Measurements from ENCODE around the gene MAP4K1. TPM values are rescaled to one million over a fixed set of nuclear protein-coding genes. Genes with fewer than 3 reads are reported as not detected.

The MAP4K1 gene
- total RNA-seq, 4 donors from 2014 or later, result 0.68 to 2.8 (median 1.8) TPM

DNA sequence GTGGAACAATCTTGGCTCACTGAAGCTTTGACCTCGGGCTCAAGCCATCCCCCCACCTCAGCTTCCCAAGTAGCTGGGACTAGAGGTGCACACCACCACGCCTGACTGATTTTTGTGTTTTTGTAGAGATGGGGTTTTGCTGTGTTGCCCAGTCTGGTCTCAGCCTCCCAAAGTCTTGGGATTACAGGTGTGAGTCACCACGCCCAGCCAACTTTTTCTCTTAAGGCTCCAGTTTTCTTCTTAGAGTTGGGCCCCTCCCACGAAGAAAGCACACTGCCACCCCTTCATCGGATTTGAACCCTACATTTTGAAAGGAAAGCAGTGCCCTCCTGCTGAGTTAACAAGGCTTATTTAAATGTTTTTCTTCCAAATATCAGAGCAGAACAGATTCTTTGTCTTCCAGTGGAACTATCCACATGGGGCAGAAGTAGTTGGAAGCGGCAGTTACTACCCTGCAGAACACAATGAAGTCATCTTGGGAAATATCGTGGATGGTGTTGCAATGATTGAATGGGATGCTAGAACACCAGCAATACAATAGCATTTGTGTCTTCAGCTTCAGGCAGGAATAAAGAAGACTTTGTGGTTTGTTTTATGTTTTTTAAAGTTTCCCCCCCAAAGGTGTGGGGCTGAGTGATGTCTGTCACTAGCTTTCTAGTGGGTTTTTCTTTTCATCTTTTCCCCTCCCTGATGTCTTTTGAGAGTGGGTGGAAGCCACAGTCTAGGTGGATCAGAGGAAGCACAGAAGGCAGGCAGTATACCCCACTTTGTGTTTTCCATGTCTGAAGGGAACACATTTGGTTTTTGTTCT lies 38.6 kb upstream of the MAP4K1 start:
- TF ChIP-seq POLR2AphosphoS5 (IDR thresholded peaks at IDR 0.05) (peak in 1 of 3 donors; percentile 71), POLR2A (IDR thresholded peaks at IDR 0.05) (no peak)
- TF ChIP-seq, protein P1, sequence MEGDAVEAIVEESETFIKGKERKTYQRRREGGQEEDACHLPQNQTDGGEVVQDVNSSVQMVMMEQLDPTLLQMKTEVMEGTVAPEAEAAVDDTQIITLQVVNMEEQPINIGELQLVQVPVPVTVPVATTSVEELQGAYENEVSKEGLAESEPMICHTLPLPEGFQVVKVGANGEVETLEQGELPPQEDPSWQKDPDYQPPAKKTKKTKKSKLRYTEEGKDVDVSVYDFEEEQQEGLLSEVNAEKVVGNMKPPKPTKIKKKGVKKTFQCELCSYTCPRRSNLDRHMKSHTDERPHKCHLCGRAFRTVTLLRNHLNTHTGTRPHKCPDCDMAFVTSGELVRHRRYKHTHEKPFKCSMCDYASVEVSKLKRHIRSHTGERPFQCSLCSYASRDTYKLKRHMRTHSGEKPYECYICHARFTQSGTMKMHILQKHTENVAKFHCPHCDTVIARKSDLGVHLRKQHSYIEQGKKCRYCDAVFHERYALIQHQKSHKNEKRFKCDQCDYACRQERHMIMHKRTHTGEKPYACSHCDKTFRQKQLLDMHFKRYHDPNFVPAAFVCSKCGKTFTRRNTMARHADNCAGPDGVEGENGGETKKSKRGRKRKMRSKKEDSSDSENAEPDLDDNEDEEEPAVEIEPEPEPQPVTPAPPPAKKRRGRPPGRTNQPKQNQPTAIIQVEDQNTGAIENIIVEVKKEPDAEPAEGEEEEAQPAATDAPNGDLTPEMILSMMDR (IDR thresholded peaks at IDR 0.05), result no peak
- peak overlapping the region; percentile 96 for H3K27ac ChIP-seq
- H3K4me3 ChIP-seq, result no peak overlapping the region
- no peaks in the 10 kb centered on the region for H3K27me3 ChIP-seq
- H3K4me1 ChIP-seq, result peaks cover 98% of the 10 kb centered on the region
- H3K36me3 ChIP-seq, result no peaks in the 10 kb centered on the region
- no peak for DNase-seq (ENCODE audit: low spot score in 2 of 2)
- 68% methylated on average over 7 of the region's 7 CpGs for WGBS
- H3K9me3 ChIP-seq, result no peaks in the 10 kb centered on the region

DNA sequence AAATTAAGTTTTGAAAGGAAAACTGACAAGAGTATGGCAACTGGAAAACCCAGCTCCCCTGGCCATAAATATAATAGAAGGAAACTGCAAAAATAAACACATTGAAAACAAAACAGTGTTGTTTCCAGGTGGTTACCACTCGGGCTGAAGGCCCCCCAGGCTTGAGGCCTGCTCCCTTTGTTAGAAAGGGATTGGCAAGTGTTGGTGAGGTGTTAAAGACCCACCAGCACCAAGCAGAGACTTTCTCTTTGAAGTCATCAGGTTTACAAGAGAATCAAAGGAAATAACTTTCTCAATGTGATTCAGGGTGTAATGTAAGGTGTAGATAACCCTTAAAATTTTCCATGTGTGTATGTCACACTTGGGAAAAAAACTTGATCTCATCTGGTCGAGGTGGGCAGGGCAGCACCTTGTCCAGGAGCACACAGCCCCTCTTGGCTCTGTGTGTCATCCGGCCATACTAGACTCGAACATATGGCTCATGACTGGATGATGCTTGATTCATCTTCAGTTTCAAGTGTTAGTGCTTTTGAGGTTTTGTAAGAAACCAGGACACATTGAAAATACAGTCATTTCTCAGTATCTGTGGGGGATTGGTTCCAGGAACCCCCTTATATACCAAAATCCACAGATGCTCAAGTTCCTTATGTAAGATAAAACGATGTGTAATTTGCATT lies 37.5 kb upstream of the MAP4K1 start:
- TF ChIP-seq EP300 (IDR thresholded peaks at IDR 0.05), result no peak
- no peak for TF ChIP-seq POLR2AphosphoS5 (IDR thresholded peaks at IDR 0.05)
- TF ChIP-seq POLR2A (IDR thresholded peaks at IDR 0.05), result no peak
- TF ChIP-seq, protein P1 (IDR thresholded peaks at IDR 0.05), result no peak
- H3K36me3 ChIP-seq, result no peaks in the 10 kb centered on the region
- H3K9me3 ChIP-seq, result no peaks in the 10 kb centered on the region
- H3K4me3 ChIP-seq, result no peak overlapping the region
- no peak for DNase-seq (ENCODE audit: low spot score in 2 of 2)
- WGBS, result 49% methylated on average over 5 of the region's 5 CpGs
- peaks cover 98% of the 10 kb centered on the region for H3K4me1 ChIP-seq
- peak overlapping the region; percentile 96 for H3K27ac ChIP-seq
- H3K27me3 ChIP-seq, result no peaks in the 10 kb centered on the region

DNA sequence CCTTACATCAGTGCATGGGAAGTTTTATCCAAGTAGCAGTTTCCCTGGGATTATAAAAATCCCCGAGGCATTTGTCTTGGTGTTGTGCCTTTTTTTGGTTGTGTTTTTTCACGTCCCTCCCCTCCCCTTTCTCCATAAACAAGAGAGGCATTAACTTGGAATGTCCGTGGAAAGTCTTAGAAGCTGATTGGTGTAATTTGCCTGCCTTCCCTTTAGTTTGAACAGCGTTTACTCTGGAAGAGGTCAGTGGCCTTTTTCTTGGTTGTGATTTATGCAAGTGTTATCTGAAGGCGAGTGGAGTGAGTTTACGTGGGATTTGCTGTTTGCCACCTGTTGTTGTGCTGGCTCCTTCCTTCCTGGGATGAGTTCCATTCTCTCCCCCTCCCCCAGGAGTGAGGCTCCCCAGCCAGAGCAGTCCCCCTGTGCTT lies 36.9 kb upstream of the MAP4K1 start:
- H3K4me3 ChIP-seq, result no peak overlapping the region
- H3K27me3 ChIP-seq, result no peaks in the 10 kb centered on the region
- peak overlapping the region; percentile 96 for H3K27ac ChIP-seq
- peaks cover 98% of the 10 kb centered on the region for H3K4me1 ChIP-seq
- 32% methylated on average over 6 of the region's 6 CpGs for WGBS
- no peak for TF ChIP-seq EP300 (IDR thresholded peaks at IDR 0.05)
- no peaks in the 10 kb centered on the region for H3K9me3 ChIP-seq
- H3K36me3 ChIP-seq, result no peaks in the 10 kb centered on the region
- DNase-seq (ENCODE audit: low spot score in 2 of 2), result no peak

DNA sequence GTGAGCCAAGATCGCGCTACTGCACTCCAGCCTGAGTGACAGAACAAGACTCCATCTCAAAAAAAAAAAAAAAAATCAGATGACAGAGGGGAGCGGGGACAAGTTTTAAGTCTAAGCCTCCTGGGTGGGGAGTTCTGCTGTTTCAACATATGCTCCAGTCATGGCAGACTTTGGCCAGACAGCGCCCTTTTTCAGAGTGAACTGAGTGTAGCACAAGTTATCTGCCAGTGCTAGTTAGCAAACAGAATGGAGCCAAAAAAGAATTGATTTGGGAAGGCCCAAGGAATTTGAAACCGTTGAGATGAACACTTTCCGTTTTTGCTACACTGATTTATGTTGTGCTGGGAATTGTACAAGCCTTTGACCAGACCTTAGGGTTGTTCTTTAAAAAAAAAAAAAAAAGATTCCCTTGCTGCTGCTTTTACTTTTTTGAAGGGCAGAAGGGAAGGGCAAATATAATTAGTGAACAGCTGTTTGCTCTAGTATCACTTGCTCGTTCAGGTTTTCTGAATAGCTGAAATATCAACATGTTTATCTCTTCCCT lies 35.3 kb upstream of the MAP4K1 start:
- WGBS, result 28% methylated on average over 7 of the region's 7 CpGs
- TF ChIP-seq, protein P1 (IDR thresholded peaks at IDR 0.05), result no peak
- TF ChIP-seq POLR2A (IDR thresholded peaks at IDR 0.05), result no peak
- TF ChIP-seq POLR2AphosphoS5 (IDR thresholded peaks at IDR 0.05), result no peak
- no peak for TF ChIP-seq EP300 (IDR thresholded peaks at IDR 0.05)

DNA sequence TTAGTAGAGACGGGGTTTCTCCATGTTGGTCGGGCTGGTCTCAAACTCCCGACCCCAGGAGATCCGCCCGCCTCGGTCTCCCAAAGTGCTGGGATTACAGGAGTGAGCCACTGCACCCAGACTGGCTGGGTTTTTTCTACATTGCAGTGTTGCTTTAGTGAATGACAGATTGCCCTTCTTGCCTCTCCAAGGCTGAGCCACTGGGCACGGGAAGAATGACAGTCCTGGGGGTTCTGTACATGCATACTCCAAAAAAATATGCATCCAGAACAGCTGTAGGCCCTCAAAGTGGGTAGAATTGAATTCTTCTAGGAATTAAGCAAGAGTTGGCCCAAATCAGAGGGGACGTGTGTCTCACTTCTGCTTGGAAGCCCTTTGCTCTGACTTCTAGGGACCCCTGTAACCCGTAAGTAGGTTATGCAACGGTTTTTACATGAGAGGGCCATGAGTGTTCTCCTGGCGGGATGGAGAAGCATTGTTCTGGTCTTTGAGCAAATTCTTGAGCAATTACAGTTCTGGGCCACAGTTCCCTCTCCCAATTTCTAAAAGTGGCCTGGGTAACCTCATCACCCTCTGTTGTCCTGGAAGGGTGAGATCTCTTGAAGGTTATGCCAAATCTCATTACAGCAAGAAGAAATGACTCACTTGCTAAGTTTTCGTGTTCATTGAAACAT lies 33.3 kb upstream of the MAP4K1 start:
- Histone ChIP-seq H3K9me3 (no peaks in the 10 kb centered on the region), H3K4me3 (peak overlapping the region; percentile 94), H3K27ac (peak overlapping the region; percentile 96), H3K36me3 (no peaks in the 10 kb centered on the region), H3K27me3 (no peaks in the 10 kb centered on the region), H3K4me1 (peaks cover 83% of the 10 kb centered on the region)
- no peak for DNase-seq (ENCODE audit: low spot score in 2 of 2)
- 55% methylated on average over 12 of the region's 12 CpGs for WGBS
- TF ChIP-seq EP300 (IDR thresholded peaks at IDR 0.05) (no peak), POLR2A (IDR thresholded peaks at IDR 0.05) (no peak), POLR2AphosphoS5 (IDR thresholded peaks at IDR 0.05) (peak in 1 of 3 donors; percentile 66)
- TF ChIP-seq, protein P1 (IDR thresholded peaks at IDR 0.05), result peak in 1 of 2 donors; percentile 2

More for the DNA sequence above, 35.3 kb upstream of the MAP4K1 start:
- Histone ChIP-seq H3K27ac (peak overlapping the region; percentile 96), H3K4me1 (peaks cover 96% of the 10 kb centered on the region), H3K27me3 (no peaks in the 10 kb centered on the region), H3K9me3 (no peaks in the 10 kb centered on the region), H3K4me3 (no peak overlapping the region), H3K36me3 (no peaks in the 10 kb centered on the region)
- DNase-seq (ENCODE audit: low spot score in 2 of 2), result no peak

Measured in suprapubic skin (tissue), 4 donors.